Ectodermal cell (in vitro differentiated cells): Measurements from ENCODE around the gene EXD3.
"Not testable (repeated sequence)": the region's sequence is repeated elsewhere in the genome, so short reads cannot be mapped to it uniquely, and the experiment has no call there.

Experiments
- H3K27ac ChIP-seq: 2 replicates; pipeline ENCODE4 v1.7.0; 2013; ENCODE audit warnings: mild to moderate bottlenecking, low read depth, low read length; ENCODE audit not compliant: insufficient read depth, poor library complexity, severe bottlenecking
- H3K27me3 ChIP-seq: 2 replicates; pipeline ENCODE4 v1.7.0; 2013; ENCODE audit warnings: mild to moderate bottlenecking, low read length; ENCODE audit not compliant: insufficient read depth, control insufficient read depth, poor library complexity, severe bottlenecking
- H3K36me3 ChIP-seq: one replicate; pipeline ENCODE4 v1.7.0; 2013; ENCODE audit warnings: low read length; ENCODE audit not compliant: control insufficient read depth, insufficient read depth
- H3K4me1 ChIP-seq: one replicate; pipeline ENCODE4 v1.7.0; 2013; ENCODE audit warnings: low read length; ENCODE audit not compliant: control insufficient read depth, insufficient read depth
- H3K4me3 ChIP-seq: 2 replicates; pipeline ENCODE4 v1.7.0; 2013; ENCODE audit warnings: low read depth, low read length, control low read depth; ENCODE audit not compliant: insufficient read depth
- H3K9me3 ChIP-seq: 2 replicates; pipeline ENCODE4 v1.7.0; 2013; ENCODE audit warnings: mild to moderate bottlenecking, low read length, moderate library complexity; ENCODE audit not compliant: control insufficient read depth
- WGBS, 2 experiments: methylation state at CpG; one replicate each; pipeline ENCODE4 v1.1.7; 2013; ENCODE audit warnings: missing lambda C conversion rate in 2 of 2; 5-methylcytosine and 5-hydroxymethylcytosine counted together

EXD3 gene

GRCh38 chr9:137265496-137266161 is 157.3 kb downstream of the EXD3 start:
- Histone ChIP-seq H3K36me3 (peaks cover 26% of the 10 kb centered on the region), H3K27me3 (no peaks in the 10 kb centered on the region), H3K27ac (no peak overlapping the region), H3K4me1 (no peaks in the 10 kb centered on the region), H3K9me3 (no peaks in the 10 kb centered on the region), H3K4me3 (no peak overlapping the region)
- 92 to 93% methylated on average over 29 of the region's 29 CpGs for WGBS, 2 experiments

GRCh38 chr9:137264067-137264466 is 158.9 kb downstream of the EXD3 start:
- no peaks in the 10 kb centered on the region for H3K27me3 ChIP-seq
- H3K36me3 ChIP-seq = peaks cover 27% of the 10 kb centered on the region
- H3K4me1 ChIP-seq = no peaks in the 10 kb centered on the region
- WGBS, 2 experiments = 95 to 96% methylated on average over 22 of the region's 22 CpGs
- no peak overlapping the region for H3K4me3 ChIP-seq
- H3K27ac ChIP-seq = no peak overlapping the region
- no peaks in the 10 kb centered on the region for H3K9me3 ChIP-seq

- Histone ChIP-seq H3K36me3 (peaks cover 29% of the 10 kb centered on the region), H3K27me3 (no peaks in the 10 kb centered on the region)
- 85 to 86% methylated on average over 10 of the region's 10 CpGs for WGBS, 2 experiments
Measured at GRCh38 chr9:137263506-137263905, 159.5 kb downstream of the EXD3 start.

GRCh38 chr9:137262909-137263285 is 160.1 kb downstream of the EXD3 start:
- 92 to 94% methylated on average over 24 of the region's 24 CpGs for WGBS, 2 experiments
- Histone ChIP-seq H3K4me3 (no peak overlapping the region), H3K9me3 (no peaks in the 10 kb centered on the region), H3K27ac (no peak overlapping the region), H3K27me3 (no peaks in the 10 kb centered on the region), H3K4me1 (no peaks in the 10 kb centered on the region), H3K36me3 (peaks cover 26% of the 10 kb centered on the region)

More at GRCh38 chr9:137263506-137263905, 159.5 kb downstream of the EXD3 start:
- Histone ChIP-seq H3K27ac (no peak overlapping the region), H3K4me3 (no peak overlapping the region), H3K4me1 (no peaks in the 10 kb centered on the region), H3K9me3 (no peaks in the 10 kb centered on the region)

GRCh38 chr9:137262173-137262908 is 160.6 kb downstream of the EXD3 start:
- H3K4me3 ChIP-seq, H3K9me3 ChIP-seq, H3K27ac ChIP-seq, H3K27me3 ChIP-seq, H3K4me1 ChIP-seq: not testable (repeated sequence)
- peaks cover 23% of the 10 kb centered on the region for H3K36me3 ChIP-seq
- WGBS, 2 experiments = 39 to 44% methylated on average over 13 of the region's 15 CpGs
